WTC11 (cell line): ENCODE results near the gene SLC47A1.
"Not testable (repeated sequence)": the region's sequence is repeated elsewhere in the genome, so short reads cannot be mapped to it uniquely, and the experiment has no call there.

Source experiments
- ESRRA ChIP-seq: sonication (generic); formaldehyde crosslinking; IDR thresholded peaks from 2 replicates; pipeline ENCODE4 v1.8.1; 2022; ENCODE audit warnings: mild to moderate bottlenecking, missing genetic modification reagents, borderline replicate concordance
- FOXP4 ChIP-seq: sonication (generic); formaldehyde crosslinking; IDR thresholded peaks from 2 replicates; pipeline ENCODE4 v1.8.0; 2022; ENCODE audit warnings: mild to moderate bottlenecking, missing genetic modification reagents
- MAX ChIP-seq: sonication (generic); formaldehyde crosslinking; IDR thresholded peaks from 2 replicates; pipeline ENCODE4 v1.8.0; 2022; ENCODE audit warnings: mild to moderate bottlenecking, missing genetic modification reagents
- RELA ChIP-seq: sonication (generic); formaldehyde crosslinking; IDR thresholded peaks from 2 replicates; pipeline ENCODE4 v1.8.1; 2022; ENCODE audit warnings: missing genetic modification reagents, mild to moderate bottlenecking, borderline replicate concordance
- ZNF121 ChIP-seq: sonication (generic); formaldehyde crosslinking; IDR thresholded peaks from 2 replicates; pipeline ENCODE4 v1.8.0; 2023; ENCODE audit warnings: missing genetic modification reagents
- TF ChIP-seq, protein P1 (sequence below): fragments of 200-600 bp; IDR thresholded peaks from 2 replicates; pipeline ENCODE4 v1.8.0; 2022; ENCODE audit warnings: antibody characterized with exemption
- TF ChIP-seq, protein P2 (sequence below): sonication (generic); formaldehyde crosslinking; IDR thresholded peaks from 2 replicates; pipeline ENCODE4 v1.8.1; 2022; ENCODE audit warnings: mild to moderate bottlenecking, missing genetic modification reagents, moderate library complexity, borderline replicate concordance

GRCh38 chr17:19526950-19527349, 6.7 kb upstream of the SLC47A1 start:
- TF ChIP-seq, protein P1, sequence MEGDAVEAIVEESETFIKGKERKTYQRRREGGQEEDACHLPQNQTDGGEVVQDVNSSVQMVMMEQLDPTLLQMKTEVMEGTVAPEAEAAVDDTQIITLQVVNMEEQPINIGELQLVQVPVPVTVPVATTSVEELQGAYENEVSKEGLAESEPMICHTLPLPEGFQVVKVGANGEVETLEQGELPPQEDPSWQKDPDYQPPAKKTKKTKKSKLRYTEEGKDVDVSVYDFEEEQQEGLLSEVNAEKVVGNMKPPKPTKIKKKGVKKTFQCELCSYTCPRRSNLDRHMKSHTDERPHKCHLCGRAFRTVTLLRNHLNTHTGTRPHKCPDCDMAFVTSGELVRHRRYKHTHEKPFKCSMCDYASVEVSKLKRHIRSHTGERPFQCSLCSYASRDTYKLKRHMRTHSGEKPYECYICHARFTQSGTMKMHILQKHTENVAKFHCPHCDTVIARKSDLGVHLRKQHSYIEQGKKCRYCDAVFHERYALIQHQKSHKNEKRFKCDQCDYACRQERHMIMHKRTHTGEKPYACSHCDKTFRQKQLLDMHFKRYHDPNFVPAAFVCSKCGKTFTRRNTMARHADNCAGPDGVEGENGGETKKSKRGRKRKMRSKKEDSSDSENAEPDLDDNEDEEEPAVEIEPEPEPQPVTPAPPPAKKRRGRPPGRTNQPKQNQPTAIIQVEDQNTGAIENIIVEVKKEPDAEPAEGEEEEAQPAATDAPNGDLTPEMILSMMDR, result not testable (repeated sequence)
- TF ChIP-seq ZNF121; RELA (CRISPR knock-in tag); MAX (CRISPR knock-in tag); FOXP4 (CRISPR knock-in tag); ESRRA (CRISPR knock-in tag): not testable (repeated sequence)
- TF ChIP-seq, protein P2, sequence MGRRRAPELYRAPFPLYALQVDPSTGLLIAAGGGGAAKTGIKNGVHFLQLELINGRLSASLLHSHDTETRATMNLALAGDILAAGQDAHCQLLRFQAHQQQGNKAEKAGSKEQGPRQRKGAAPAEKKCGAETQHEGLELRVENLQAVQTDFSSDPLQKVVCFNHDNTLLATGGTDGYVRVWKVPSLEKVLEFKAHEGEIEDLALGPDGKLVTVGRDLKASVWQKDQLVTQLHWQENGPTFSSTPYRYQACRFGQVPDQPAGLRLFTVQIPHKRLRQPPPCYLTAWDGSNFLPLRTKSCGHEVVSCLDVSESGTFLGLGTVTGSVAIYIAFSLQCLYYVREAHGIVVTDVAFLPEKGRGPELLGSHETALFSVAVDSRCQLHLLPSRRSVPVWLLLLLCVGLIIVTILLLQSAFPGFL (CRISPR knock-in tag), result not testable (repeated sequence)
